Fibroblast of skin of left biceps (primary cell): ENCODE data around the gene TSPAN17.
"Not testable (repeated sequence)": the region's sequence is repeated elsewhere in the genome, so short reads cannot be mapped to it uniquely, and the experiment has no call there.

ENCODE experiments used
- DNase-seq, 2 experiments: peaks; one replicate each; pipeline ENCODE4 v3.0.0-alpha.2; 2013; ENCODE audit warnings: low read depth in 2 of 2

The TSPAN17 gene

GRCh38 chr5:176679365-176680225 is 32.3 kb downstream of the TSPAN17 start:
- DNase-seq, result no peak

GRCh38 chr5:176680226-176680563 is 32.9 kb downstream of the TSPAN17 start:
- DNase-seq, result no peak

- DNase-seq, result no peak
Observed at GRCh38 chr5:176682016-176682531, 34.8 kb downstream of the TSPAN17 start.

GRCh38 chr5:176685010-176685409 is 37.7 kb downstream of the TSPAN17 start:
- no peak for DNase-seq

GRCh38 chr5:176687247-176687646 is 40.0 kb downstream of the TSPAN17 start:
- DNase-seq, result no peak

DNA sequence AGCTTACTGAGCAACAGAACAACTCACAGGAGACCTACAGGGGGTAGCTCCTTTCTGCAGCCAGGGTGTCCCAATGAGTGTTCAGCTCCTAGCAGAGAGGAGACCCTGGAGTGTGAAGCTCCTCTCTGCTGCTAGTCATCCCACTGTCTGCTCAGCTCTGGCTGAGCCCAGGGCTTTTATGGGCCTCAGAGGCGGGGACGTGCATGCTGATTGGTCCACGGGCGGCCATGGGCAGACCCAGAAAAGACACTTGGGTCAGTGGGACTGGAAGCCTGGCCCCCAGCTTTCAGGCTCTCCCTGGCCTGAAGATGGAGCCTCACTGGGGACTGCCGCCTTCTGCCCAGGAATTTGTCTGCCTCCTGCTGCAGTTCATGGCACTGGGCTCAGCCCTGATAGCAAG is 40.6 kb downstream of the TSPAN17 start:
- no peak for DNase-seq

- DNase-seq, result no peak
Observed at GRCh38 chr5:176690911-176691310, 43.6 kb downstream of the TSPAN17 start.

GRCh38 chr5:176691524-176691923 is 44.2 kb downstream of the TSPAN17 start:
- no peak for DNase-seq

DNA sequence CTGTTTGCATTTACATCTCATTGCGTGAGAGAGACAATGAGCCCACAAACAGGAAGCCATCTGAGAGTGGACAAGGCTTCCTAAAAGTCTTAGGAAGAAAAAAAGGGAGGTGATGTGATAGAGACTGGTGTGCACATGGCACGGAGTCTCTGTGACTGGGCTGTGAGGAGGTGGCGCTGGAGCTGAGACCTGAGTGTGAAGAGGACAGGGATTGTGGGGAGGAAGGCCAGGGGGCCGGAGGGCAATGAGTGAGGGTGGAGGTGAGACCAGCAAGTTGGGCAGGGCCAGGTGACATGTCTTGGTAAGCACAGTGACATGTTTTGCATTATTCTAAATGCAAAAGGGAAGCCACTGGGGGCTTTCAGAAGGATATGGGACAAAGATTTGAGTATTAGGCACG is 45.0 kb downstream of the TSPAN17 start:
- no peak for DNase-seq

DNA sequence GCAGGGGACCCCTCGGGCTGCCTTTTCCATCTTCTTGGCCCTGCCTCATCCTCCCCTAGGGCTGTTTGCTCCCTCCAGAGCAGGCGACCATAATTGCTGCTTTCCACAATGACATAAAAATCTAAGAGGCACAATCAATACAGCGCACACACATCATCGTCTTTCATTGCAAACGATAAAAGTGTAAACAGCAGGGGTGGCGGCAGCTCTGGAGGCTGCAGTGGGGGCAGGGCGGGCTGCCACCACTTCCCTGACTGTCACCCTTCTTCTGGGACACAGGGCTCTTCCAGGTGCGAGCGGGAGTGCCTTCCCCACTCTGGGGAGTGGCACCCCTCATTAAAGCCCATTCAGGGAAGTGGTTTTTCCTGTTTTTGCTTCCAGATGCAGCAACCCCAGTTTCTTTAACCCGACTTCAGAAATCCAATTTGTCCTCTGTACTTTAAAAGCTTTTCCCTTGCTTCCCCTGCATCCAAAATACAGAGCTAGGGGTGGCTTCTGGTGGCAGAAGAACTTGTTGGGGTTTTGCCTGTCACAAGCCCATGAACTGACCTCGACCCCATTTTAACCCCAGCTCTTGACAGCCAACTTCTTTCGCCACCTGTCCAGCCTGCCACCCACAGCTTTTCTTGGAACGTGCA is 45.7 kb downstream of the TSPAN17 start:
- no peak for DNase-seq

- no peak for DNase-seq
Observed at GRCh38 chr5:176693477-176693851, 46.2 kb downstream of the TSPAN17 start.

GRCh38 chr5:176694146-176694545 is 46.9 kb downstream of the TSPAN17 start:
- DNase-seq, result no peak

DNA sequence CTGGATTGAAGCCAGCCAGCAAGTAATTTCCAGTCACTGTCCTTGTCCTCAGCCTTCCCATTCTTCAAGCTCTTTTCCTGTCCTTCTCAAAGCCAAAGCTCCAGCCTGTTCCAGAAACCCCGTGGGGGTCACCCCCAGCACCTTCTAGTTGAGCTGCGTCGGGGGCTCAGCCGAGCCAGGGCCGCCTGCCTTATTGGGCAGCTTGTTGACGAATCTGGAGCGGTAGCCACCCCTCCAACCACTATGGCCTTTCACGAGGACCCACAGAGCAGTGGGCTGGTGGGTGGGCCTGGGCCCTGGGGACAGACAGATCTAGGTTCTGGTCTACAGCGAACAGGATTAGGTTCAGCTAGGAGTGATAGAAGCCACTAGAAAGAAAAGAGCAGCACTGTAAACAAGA is 47.3 kb downstream of the TSPAN17 start:
- DNase-seq, result no peak

GRCh38 chr5:176695073-176695472 is 47.8 kb downstream of the TSPAN17 start:
- no peak for DNase-seq

DNA sequence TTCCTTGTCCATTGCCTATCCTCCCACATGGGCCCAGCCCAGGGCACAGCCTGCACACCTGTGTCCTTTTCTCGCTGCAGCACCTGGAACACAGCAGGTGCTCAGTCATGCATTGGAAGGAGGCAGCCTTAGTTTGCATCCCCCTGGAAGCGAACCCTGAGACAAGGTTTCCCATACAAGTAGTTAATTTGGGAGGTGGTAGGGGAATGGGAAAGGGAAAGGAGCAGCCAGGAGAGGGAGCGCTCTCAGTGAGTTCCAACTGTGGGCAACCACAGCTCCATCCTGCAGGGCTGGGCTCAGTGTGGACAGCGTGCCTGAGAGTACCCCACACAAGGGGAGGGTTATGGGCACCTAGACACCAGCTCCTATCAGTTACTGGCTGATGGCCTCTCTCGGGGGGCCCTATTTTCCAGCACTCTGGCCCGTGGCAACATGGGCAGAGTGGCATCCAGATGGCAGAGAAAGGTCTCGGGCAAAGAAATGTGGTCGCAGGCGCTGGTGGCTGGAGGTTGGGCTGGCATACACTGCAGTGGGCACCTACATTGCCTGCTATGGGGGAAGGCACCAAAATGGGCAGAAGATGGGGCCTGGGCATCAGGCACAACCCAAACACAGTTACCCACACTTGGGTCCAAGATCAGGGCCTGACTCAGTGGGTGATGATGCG is 50.1 kb downstream of the TSPAN17 start:
- DNase-seq, result no peak

- DNase-seq, result no peak
Observed at GRCh38 chr5:176697934-176698538, 50.8 kb downstream of the TSPAN17 start.

DNA sequence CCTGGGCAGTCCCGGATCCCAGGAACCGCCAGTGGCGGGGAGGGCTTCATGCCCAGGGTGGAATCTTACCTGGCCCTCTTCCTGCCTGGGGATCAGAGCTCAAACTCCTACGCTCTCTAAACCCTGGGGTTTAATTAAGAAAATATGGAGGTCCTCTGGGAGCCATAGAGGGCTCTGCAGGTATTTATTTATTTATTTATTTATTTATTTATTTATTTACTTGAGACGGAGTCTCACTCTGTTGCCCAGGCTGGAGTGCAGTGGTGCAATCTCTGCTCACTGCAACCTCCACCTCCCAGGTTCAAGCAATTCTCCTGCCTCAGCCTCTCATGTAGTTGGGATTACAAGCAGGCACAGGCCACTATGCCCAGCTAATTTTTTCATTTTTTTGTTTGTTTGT is 52.2 kb downstream of the TSPAN17 start:
- DNase-seq, result not testable (repeated sequence)

GRCh38 chr5:176700239-176700847 is 53.1 kb downstream of the TSPAN17 start:
- DNase-seq, result no peak

DNA sequence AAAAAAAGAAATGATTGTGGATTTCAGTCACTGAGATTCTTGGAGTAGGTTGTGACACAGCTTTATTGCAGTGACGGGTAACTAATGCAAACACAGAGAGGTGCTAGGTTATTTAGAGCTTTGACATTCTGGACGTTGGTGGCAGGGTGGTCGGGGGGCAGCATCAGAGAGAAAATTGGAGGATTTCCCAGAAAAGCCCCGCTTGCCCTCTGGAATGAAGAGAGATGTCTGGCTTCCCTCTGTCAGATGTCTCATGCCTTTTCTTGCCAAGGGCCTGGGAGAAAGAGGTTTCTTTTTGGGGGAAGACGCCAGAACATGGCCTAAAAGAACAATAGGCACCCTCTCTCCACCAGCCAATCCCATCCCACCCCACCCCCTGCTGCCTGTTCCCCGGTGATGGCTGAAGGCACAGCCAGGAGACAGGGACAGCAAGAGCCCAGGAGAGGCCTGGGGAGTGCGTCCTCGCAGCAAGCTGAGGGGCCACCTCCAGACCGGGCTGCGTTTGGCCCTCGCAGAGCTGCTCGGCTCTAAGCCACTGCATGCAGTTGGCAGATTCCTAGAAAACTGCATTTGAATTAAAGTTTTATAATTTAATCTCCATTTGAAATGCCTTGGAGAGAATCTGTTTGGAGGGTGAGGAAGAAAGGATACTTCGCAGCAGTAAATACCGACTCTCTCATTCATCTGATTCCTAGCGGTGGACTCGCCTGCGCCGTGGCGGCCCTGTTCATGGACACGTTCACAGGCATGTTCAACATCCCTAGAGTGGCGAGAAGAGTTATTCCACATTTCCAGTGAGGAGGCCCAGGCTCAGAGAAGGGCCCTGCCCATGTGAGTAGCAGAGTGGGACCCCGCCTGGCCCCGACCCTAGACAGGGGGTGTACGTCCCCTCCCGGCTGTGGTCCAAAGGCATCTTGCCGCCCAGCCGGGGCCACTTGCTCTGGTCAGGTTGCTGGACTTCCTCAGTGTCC is 55.7 kb downstream of the TSPAN17 start:
- DNase-seq, result no peak

GRCh38 chr5:176703857-176704256 is 56.6 kb downstream of the TSPAN17 start:
- DNase-seq, result no peak

DNA sequence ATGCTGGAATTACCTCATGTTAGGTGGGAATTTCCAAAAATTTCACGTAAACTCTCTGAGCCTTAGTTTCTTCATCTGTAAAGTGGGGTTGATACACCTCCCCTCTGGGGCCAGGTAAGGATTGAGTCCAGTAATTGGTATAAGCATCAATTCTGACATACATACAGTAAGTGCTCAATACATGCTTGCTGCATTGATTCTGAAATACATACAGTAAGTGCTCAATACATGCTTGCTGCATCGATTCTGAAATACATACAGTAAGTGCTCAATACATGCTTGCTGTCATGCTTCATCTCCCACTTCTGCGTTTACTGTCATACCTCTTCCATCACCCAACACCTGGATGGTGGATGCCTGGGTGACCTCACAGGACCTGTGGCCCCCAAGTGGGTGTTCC is 57.1 kb downstream of the TSPAN17 start:
- no peak for DNase-seq
